H9 (cell line): ENCODE data around the gene TNRC18. TPM values are rescaled to one million over a fixed set of nuclear protein-coding genes. Genes with fewer than 3 reads are reported as not detected.

Experiments used
- DNase-seq: peaks from one replicate; pipeline ENCODE4 v3.0.0-alpha.2; 2017
- H2AFZ ChIP-seq: one replicate; pipeline ENCODE4 v1.6.1; 2013; ENCODE audit warnings: mild to moderate bottlenecking, low read length, control low read depth, moderate library complexity
- H2AK5ac ChIP-seq: 2 replicates; pipeline ENCODE4 v1.6.1; 2013; ENCODE audit warnings: low read length, control low read depth, mixed read lengths; ENCODE audit not compliant: insufficient read length
- H2BK120ac ChIP-seq: one replicate; pipeline ENCODE4 v1.6.1; 2013; ENCODE audit warnings: low read depth, mild to moderate bottlenecking, low read length, control low read depth, inconsistent platforms; ENCODE audit not compliant: poor library complexity, severe bottlenecking
- H2BK12ac ChIP-seq: 2 replicates; pipeline ENCODE4 v1.6.1; 2013; ENCODE audit warnings: low read length, control low read depth, mixed read lengths, low read depth; ENCODE audit not compliant: insufficient read length
- H2BK15ac ChIP-seq: 2 replicates; pipeline ENCODE4 v1.6.1; 2013; ENCODE audit warnings: low read depth, low read length, control low read depth
- H2BK20ac ChIP-seq: one replicate; pipeline ENCODE4 v1.6.1; 2013; ENCODE audit warnings: low read depth, mild to moderate bottlenecking, low read length, control low read depth, inconsistent platforms; ENCODE audit not compliant: poor library complexity, severe bottlenecking
- H2BK5ac ChIP-seq: 2 replicates; pipeline ENCODE4 v1.6.1; 2013; ENCODE audit warnings: low read length, control low read depth, mixed read lengths; ENCODE audit not compliant: insufficient read length
- H3K14ac ChIP-seq: 2 replicates; pipeline ENCODE4 v1.6.1; 2013; ENCODE audit warnings: low read length, control low read depth; ENCODE audit not compliant: insufficient read depth
- H3K18ac ChIP-seq: 2 replicates; pipeline ENCODE4 v1.6.1; 2013; ENCODE audit warnings: low read depth, mild to moderate bottlenecking, mixed read lengths, low read length, control low read depth; ENCODE audit not compliant: insufficient read length
- H3K23ac ChIP-seq: 2 replicates; pipeline ENCODE4 v1.6.1; 2013; ENCODE audit warnings: low read length, control low read depth, mixed read lengths, low read depth; ENCODE audit not compliant: insufficient read length
- H3K23me2 ChIP-seq: 2 replicates; pipeline ENCODE4 v1.6.1; 2013; ENCODE audit warnings: low read depth, mild to moderate bottlenecking, mixed read lengths, low read length, control low read depth; ENCODE audit not compliant: insufficient read length, poor library complexity, severe bottlenecking
- H3K27ac ChIP-seq: 2 replicates; pipeline ENCODE4 v1.5.1; 2013; ENCODE audit warnings: low read length, control low read depth, mixed read lengths, low read depth; ENCODE audit not compliant: insufficient read length
- H3K27me3 ChIP-seq: 2 replicates; pipeline ENCODE4 v1.6.1; 2013; ENCODE audit warnings: low read length, control low read depth, inconsistent platforms; ENCODE audit not compliant: insufficient read depth
- H3K4ac ChIP-seq: 2 replicates; pipeline ENCODE4 v1.6.1; 2013; ENCODE audit warnings: low read depth, mild to moderate bottlenecking, control low read depth, inconsistent platforms, low read length, moderate library complexity
- H3K4me1 ChIP-seq: 2 replicates; pipeline ENCODE4 v1.6.1; 2013; ENCODE audit warnings: low read length, control low read depth, inconsistent platforms; ENCODE audit not compliant: insufficient read depth
- H3K4me2 ChIP-seq: 2 replicates; pipeline ENCODE4 v1.6.1; 2013; ENCODE audit warnings: low read length, control low read depth, mixed read lengths; ENCODE audit not compliant: insufficient read length, insufficient read depth
- H3K56ac ChIP-seq: 2 replicates; pipeline ENCODE4 v1.6.1; 2013; ENCODE audit warnings: low read depth, mild to moderate bottlenecking, mixed read lengths, low read length, control low read depth; ENCODE audit not compliant: insufficient read length
- H3K79me1 ChIP-seq: 2 replicates; pipeline ENCODE4 v1.6.1; 2013; ENCODE audit warnings: low read depth, mild to moderate bottlenecking, moderate library complexity, low read length, control low read depth, inconsistent platforms; ENCODE audit not compliant: insufficient read depth, poor library complexity, severe bottlenecking
- H3K79me2 ChIP-seq: 2 replicates; pipeline ENCODE4 v1.6.1; 2013; ENCODE audit warnings: low read length, control low read depth, inconsistent platforms; ENCODE audit not compliant: insufficient read depth
- H3K9ac ChIP-seq: 2 replicates; pipeline ENCODE4 v1.6.1; 2013; ENCODE audit warnings: low read length, control low read depth, mixed read lengths; ENCODE audit not compliant: insufficient read length; ENCODE audit errors: extremely low read depth
- H3K9me3 ChIP-seq: one replicate; pipeline ENCODE4 v1.6.1; 2013; ENCODE audit warnings: low read depth, low read length, inconsistent platforms; ENCODE audit not compliant: control insufficient read depth
- H3T11ph ChIP-seq: one replicate; pipeline ENCODE4 v1.6.1; 2013; ENCODE audit warnings: mild to moderate bottlenecking, low read length, control low read depth, inconsistent platforms
- H4K20me1 ChIP-seq: one replicate; pipeline ENCODE4 v1.6.1; 2013; ENCODE audit not compliant: control insufficient read depth, insufficient read length, insufficient read depth
- H4K5ac ChIP-seq: 2 replicates; pipeline ENCODE4 v1.6.1; 2013; ENCODE audit warnings: low read depth, mild to moderate bottlenecking, mixed read lengths, low read length, control low read depth; ENCODE audit not compliant: insufficient read length
- H4K8ac ChIP-seq: replicated peaks from 2 replicates; pipeline ENCODE4 v1.6.1; 2013; ENCODE audit warnings: low read length, control low read depth, mixed read lengths, low read depth; ENCODE audit not compliant: insufficient read length
- H4K91ac ChIP-seq: 2 replicates; pipeline ENCODE4 v1.6.1; 2013; ENCODE audit warnings: low read depth, mild to moderate bottlenecking, moderate library complexity, mixed read lengths, low read length, control low read depth; ENCODE audit not compliant: insufficient read length
- H3K27ac Mint-ChIP-seq, 3 experiments: 2 replicates in 2 of 3; 3 replicates in 1 of 3; pipeline ENCODE4 v1.8.0; 2020 to 2021; ENCODE audit warnings: mixed read lengths in 3 of 3, mild to moderate bottlenecking in 1 of 3, moderate library complexity in 1 of 3
- H3K27me3 Mint-ChIP-seq: 2 replicates; pipeline ENCODE4 v1.8.0; 2021; ENCODE audit warnings: low read depth, mild to moderate bottlenecking, moderate library complexity, mixed read lengths
- H3K36me3 Mint-ChIP-seq, 3 experiments: 2 replicates in 2 of 3; 3 replicates in 1 of 3; pipeline ENCODE4 v1.8.0; 2020 to 2021; ENCODE audit warnings: low read depth in 3 of 3, mixed read lengths in 3 of 3; ENCODE audit not compliant: insufficient read depth in 1 of 3
- H3K4me1 Mint-ChIP-seq, 2 experiments: 2 replicates each; pipeline ENCODE4 v1.8.0; 2020; ENCODE audit warnings: mixed read lengths in 2 of 2
- H3K4me3 Mint-ChIP-seq, 2 experiments: 2 replicates in 1 of 2; 3 replicates in 1 of 2; pipeline ENCODE4 v1.8.0; 2020 to 2021; ENCODE audit warnings: mild to moderate bottlenecking in 2 of 2, mixed read lengths in 2 of 2, moderate library complexity in 1 of 2
- H3K9me3 Mint-ChIP-seq, 2 experiments: 2 replicates in 1 of 2; 3 replicates in 1 of 2; pipeline ENCODE4 v1.8.0; 2020; ENCODE audit warnings: mild to moderate bottlenecking in 2 of 2, mixed read lengths in 2 of 2, moderate library complexity in 1 of 2
- WGBS: extraction: QIAGEN DNeasy Blood & Tissue Kit; methylation state at CpG from one replicate; pipeline ENCODE4 v1.1.7; 2013; ENCODE audit warnings: missing lambda C conversion rate, low lambda C conversion rate, mixed read lengths; ENCODE audit not compliant: insufficient read length; ENCODE audit errors: extremely low coverage; 5-methylcytosine and 5-hydroxymethylcytosine counted together
- total RNA-seq: library from RNA; stranded (reverse); gene quantifications from 2 replicates; pipeline ENCODE4 v1.2.1, GENCODE V29; 2021
- TF ChIP-seq, protein P1 (sequence below): fragments of 200-600 bp; sonication (generic); conservative IDR thresholded peaks from 3 replicates; pipeline ENCODE4 v1.8.0; 2021; ENCODE audit warnings: antibody characterized with exemption, mild to moderate bottlenecking

Gene TNRC18
- total RNA-seq, 1 experiment from 2014 or later: 21.2 TPM

DNA sequence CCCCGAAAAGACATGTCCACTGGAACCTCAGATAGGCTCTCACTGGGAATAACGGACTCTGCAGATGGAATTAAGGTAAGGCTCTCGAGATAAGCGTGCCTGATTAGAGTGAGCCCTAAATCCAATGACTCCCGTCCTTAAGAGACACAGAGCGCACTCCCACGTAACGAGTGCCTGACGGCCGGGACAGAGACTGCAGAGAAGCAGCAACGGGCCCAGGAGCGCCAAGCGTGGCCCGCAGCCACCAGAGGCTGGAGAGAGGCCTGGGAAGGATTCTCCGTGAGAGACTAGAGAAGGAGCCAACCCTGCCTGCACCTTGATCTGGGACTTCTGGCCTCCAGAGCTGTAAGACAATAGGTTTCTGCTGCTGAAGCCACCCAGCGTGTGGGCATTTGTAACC, 20.0 kb upstream of the TNRC18 start:
- no peak overlapping the region for H4K8ac ChIP-seq
- H3K9ac ChIP-seq: no peak overlapping the region
- H3K27me3 ChIP-seq: no peaks in the 10 kb centered on the region
- H2BK20ac ChIP-seq: no peak overlapping the region
- peaks cover 4 to 8% of the 10 kb centered on the region in 2 experiments; a peak in 3 of 4 replicates for H3K4me1 Mint-ChIP-seq
- peaks cover 28% of the 10 kb centered on the region for H3K27me3 Mint-ChIP-seq
- no peak overlapping the region for H2BK15ac ChIP-seq
- no peak overlapping the region for H3K4me2 ChIP-seq
- H3K14ac ChIP-seq: no peak overlapping the region
- no peak overlapping the region for H2AK5ac ChIP-seq
- H4K20me1 ChIP-seq: no peaks in the 10 kb centered on the region
- no peak overlapping the region for H4K5ac ChIP-seq
- no peaks in the 10 kb centered on the region for H3K4me1 ChIP-seq
- no peaks in the 10 kb centered on the region for H3K9me3 Mint-ChIP-seq
- H2AFZ ChIP-seq: no peak overlapping the region
- H3K79me1 ChIP-seq: no peaks in the 10 kb centered on the region
- H3K36me3 Mint-ChIP-seq: no peaks in the 10 kb centered on the region
- H3K4ac ChIP-seq: no peak overlapping the region
- H3T11ph ChIP-seq: no peak overlapping the region
- DNase-seq: no peak
- H2BK5ac ChIP-seq: no peak overlapping the region
- no peak overlapping the region for H2BK12ac ChIP-seq
- no peak overlapping the region for H3K56ac ChIP-seq
- H3K18ac ChIP-seq: no peak overlapping the region
- H3K79me2 ChIP-seq: no peaks in the 10 kb centered on the region
- H3K23ac ChIP-seq: no peak overlapping the region
- no peaks in the 10 kb centered on the region for H3K9me3 ChIP-seq
- no peaks in the 10 kb centered on the region for H3K23me2 ChIP-seq
- WGBS: no CpG with 5 or more reads among the region's 16 CpGs
- no peak overlapping the region for H4K91ac ChIP-seq
- TF ChIP-seq, protein P1, sequence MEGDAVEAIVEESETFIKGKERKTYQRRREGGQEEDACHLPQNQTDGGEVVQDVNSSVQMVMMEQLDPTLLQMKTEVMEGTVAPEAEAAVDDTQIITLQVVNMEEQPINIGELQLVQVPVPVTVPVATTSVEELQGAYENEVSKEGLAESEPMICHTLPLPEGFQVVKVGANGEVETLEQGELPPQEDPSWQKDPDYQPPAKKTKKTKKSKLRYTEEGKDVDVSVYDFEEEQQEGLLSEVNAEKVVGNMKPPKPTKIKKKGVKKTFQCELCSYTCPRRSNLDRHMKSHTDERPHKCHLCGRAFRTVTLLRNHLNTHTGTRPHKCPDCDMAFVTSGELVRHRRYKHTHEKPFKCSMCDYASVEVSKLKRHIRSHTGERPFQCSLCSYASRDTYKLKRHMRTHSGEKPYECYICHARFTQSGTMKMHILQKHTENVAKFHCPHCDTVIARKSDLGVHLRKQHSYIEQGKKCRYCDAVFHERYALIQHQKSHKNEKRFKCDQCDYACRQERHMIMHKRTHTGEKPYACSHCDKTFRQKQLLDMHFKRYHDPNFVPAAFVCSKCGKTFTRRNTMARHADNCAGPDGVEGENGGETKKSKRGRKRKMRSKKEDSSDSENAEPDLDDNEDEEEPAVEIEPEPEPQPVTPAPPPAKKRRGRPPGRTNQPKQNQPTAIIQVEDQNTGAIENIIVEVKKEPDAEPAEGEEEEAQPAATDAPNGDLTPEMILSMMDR: no peak
- no peak overlapping the region for H3K4me3 Mint-ChIP-seq
- H3K27ac ChIP-seq: no peak overlapping the region
- H2BK120ac ChIP-seq: no peak overlapping the region
- H3K27ac Mint-ChIP-seq: no peak overlapping the region
